ENCODE data around the gene LSM2.
"Not testable (repeated sequence)": the region's sequence is repeated elsewhere in the genome, so short reads cannot be mapped to it uniquely, and the experiment has no call there.

LSM2 gene

GRCh38 chr6:31826793-31827285 is 20.1 kb upstream of the LSM2 start:
- DNase-seq: no peak

- DNase-seq: no peak
These were observed 18.8 kb upstream of the LSM2 start for GRCh38 chr6:31825553-31825952.

DNA sequence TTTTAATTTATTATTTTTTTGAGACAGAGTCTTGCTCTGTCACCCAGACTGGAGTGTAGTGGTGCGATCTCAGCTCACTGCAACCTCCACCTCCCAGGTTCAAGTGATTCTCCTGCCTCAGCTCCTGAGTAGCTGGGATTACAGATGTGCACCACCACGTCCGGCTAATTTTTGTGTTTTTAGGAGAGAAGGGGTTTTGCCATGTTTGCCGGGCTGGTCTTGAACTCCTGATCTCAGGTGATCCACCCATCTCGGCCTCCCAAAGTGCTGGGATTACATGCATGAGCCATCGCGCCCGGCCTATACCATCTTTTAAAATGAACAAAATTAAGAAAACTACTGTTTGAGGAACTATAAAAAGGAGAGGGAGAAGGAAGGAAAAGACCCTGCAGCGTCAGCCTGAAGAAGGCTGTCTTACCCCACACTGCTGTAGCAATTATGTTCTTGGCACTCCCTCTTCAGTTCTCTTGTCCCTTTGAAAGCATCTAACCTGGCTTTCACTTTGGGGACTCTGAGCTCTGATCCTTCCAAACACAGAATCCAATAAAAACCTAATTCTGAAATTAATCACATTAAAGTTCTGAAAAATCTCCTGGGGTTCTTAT is 16.9 kb upstream of the LSM2 start:
- DNase-seq: not testable (repeated sequence)

GRCh38 chr6:31822036-31822821 is 15.5 kb upstream of the LSM2 start:
- DNase-seq: peak; percentile 51 to 62

DNA sequence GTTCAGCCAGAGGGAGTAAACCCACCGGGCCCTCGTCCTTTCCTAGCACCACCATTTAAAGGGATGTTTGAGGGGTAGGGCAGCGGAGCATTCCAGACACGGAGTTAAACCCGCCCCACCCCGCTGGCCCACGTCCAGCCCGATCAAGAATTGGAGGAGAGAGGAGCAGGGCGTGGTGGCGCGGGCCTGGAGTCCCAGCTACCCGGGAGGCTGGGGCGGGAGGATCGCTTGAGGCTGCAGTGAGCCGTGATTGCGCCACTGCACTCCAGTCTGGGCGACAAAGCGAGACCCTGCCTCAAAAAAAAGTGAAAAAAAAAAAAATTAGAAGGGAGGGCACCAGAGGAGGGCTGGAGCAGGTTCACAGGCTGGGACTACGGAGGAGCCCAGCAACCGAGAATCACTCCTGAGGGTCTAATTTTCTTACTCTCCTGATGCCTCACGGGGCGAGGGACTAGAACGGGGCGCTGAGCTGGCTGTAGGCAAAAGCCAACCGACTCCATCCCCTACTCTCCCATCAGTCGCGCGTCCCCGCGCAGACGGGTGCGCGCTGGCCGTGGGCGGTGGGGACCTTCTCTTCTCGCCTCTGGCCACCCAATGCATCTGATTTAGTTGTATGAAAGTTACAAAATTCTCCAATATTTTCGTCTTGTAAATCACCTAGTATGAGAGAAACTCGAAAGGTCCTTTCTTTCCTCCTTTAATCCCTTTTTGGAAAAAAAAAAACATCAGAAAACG is 14.7 kb upstream of the LSM2 start:
- peak; percentile 57 to 65 for DNase-seq

DNA sequence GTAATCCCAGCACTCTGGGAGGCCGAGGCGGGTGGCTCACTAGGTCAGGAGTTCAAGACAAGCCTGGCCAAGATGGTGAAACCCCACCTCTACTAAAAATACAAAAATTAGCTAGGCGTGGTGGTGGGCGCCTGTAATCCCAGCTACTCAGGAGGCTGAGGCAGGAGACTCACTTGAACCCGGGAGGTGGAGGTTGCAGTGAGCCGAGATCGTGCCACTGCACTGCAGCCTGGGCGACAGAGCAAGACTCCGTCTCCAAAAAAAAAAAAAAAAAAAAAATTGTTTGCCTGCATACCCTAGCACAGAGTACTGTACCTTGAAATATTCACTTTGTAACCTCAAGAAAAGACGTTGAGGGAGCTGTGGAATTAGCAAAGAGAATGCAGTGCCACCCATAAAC is 13.6 kb upstream of the LSM2 start:
- not testable (repeated sequence) for DNase-seq

DNA sequence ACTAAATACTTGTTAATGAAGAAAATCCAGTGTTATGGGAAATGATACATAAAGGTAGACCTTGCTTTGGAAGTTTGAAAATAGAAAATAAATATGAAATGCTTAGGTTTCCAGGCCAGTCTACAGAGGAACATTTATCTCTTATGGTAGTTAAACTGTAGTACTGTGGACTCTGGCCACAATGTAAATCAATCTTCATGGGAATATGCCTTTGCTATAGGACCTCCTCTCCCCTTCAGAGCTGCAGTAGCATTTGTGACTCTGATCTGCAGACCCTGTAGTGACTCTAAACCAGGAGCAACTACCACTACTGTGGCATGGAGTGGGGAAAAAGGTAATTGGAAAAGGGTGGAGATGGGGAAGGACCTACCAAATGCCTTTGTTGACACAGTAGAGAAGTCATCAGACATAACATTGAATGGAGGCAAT is 13.1 kb upstream of the LSM2 start:
- no peak for DNase-seq

DNA sequence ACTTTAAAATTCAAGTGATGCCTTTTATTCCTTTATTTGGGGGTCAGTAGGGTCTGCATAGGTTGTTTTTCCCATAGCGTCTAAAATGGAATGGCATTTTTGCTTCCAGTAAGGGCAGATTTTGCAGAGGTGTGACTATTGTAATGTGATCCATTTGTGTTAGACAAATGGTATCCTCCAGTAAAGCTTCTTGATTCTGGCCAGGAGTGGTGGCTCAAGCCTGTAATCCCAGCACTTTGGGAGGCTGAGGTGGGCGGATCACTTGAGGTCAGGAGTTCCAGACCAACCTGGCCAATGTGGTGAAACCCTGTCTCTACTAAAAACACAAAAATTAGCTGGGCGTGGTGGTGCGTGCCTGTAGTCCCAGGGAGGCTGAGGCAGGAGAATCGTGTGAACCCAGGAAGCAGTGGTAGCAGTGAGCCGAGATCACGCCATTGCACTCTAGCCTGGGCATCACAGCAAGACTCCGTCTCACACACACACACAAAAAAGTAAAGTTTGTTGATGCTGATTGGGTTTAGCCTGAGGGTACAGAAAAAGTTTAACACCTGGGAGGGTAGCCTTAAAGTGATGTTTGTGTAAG is 11.3 kb upstream of the LSM2 start:
- not testable (repeated sequence) for DNase-seq

DNA sequence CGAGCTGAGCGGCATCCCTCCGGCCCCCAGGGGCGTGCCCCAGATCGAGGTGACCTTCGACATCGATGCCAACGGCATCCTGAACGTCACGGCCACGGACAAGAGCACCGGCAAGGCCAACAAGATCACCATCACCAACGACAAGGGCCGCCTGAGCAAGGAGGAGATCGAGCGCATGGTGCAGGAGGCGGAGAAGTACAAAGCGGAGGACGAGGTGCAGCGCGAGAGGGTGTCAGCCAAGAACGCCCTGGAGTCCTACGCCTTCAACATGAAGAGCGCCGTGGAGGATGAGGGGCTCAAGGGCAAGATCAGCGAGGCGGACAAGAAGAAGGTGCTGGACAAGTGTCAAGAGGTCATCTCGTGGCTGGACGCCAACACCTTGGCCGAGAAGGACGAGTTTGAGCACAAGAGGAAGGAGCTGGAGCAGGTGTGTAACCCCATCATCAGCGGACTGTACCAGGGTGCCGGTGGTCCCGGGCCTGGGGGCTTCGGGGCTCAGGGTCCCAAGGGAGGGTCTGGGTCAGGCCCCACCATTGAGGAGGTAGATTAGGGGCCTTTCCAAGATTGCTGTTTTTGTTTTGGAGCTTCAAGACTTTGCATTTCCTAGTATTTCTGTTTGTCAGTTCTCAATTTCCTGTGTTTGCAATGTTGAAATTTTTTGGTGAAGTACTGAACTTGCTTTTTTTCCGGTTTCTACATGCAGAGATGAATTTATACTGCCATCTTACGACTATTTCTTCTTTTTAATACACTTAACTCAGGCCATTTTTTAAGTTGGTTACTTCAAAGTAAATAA is 10.6 kb upstream of the LSM2 start:
- DNase-seq: not testable (repeated sequence)

DNA sequence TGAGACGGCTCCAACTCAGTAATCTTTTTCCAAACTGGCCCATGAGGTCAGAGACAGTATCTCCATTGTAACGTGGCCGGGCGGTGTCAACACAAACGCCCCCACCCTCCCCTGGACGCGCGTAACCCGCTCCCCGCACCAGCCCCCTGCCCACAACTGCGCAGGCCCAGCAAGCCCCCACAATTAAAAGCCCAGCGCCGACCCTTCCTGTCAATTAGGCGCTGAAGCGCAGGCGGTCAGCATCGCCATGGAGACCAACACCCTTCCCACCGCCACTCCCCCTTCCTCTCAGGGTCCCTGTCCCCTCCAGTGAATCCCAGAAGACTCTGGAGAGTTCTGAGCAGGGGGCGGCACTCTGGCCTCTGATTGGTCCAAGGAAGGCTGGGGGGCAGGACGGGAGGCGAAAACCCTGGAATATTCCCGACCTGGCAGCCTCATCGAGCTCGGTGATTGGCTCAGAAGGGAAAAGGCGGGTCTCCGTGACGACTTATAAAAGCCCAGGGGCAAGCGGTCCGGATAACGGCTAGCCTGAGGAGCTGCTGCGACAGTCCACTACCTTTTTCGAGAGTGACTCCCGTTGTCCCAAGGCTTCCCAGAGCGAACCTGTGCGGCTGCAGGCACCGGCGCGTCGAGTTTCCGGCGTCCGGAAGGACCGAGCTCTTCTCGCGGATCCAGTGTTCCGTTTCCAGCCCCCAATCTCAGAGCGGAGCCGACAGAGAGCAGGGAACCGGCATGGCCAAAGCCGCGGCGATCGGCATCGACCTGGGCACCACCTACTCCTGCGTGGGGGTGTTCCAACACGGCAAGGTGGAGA is 8.5 kb upstream of the LSM2 start, which contains the start of the genes HSPA1A and HSPA1L:
HSPA1A (plus strand) TSS at position 519 of the 814 bp plus-strand sequence; CDS start at position 733, 214 bp downstream.
HSPA1L (minus strand) TSS at position 259 of the 814 bp plus-strand sequence. CDS start 3,311 bp downstream, outside the sequence.
- peak; percentile 92 to 97 for DNase-seq

DNA sequence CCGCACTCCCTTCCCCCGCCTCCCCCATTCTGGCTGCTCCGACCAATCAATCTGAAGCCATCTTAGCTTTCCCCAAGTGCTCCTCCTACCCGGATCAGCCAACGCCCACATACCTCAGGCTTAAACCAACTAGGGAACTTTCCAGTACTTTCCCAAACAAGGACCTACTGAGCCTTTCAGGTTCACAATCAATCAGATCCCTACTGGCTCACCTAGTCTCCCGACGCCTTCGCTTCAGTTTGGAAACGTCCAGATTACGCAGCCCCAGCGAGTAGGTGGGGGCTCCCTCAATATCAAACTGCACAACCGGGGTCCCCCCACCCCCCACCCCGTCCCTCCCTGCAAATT is 7.9 kb upstream of the LSM2 start:
- DNase-seq: peak; percentile 93 to 94

- no peak for DNase-seq
These were observed 6.7 kb upstream of the LSM2 start for GRCh38 chr6:31813465-31813849.

DNA sequence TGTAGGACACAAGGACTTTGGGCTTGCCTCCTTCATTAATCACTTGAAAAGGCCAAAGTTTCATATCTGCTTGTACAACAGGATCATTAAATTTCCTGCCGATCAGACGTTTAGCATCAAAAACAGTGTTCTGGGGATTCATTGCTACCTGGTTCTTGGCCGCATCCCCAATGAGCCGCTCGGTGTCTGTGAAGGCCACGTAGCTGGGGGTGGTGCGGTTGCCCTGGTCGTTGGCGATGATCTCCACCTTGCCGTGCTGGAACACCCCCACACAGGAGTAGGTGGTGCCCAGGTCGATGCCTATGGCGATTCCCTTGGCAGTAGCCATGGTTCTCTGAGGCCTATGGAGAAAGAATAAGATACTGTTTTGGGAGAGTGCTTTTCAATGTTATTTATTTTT is 4.9 kb upstream of the LSM2 start:
- no peak for DNase-seq

DNA sequence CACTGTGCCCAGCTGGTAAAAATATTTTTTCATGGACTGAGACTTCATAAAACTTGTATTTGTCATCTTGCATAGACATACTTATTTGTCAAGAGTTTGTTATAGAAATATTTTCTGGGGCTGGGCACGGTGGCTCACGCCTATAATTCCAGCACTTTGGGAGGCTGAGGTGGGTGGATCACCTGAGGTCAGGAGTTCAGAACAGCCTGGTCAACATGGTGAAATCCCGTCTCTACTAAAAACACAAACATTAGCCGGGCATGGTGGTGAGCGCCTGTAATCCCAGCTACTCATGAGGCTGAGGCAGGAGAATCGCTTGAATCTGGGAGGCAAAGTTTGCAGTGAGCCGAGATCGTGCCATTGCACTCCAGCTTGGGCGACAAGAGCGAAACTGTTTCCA is 1.8 kb upstream of the LSM2 start:
- not testable (repeated sequence) for DNase-seq

GRCh38 chr6:31805939-31806469 is 762 bp downstream of the LSM2 start:
- DNase-seq: no peak

GRCh38 chr6:31801031-31801927 is 5.5 kb downstream of the LSM2 start:
- DNase-seq: not testable (repeated sequence)

- no peak for DNase-seq
These were observed 7.0 kb downstream of the LSM2 start for GRCh38 chr6:31799781-31800180.

- DNase-seq: no peak
These were observed 9.2 kb downstream of the LSM2 start for GRCh38 chr6:31797588-31797987.

DNA sequence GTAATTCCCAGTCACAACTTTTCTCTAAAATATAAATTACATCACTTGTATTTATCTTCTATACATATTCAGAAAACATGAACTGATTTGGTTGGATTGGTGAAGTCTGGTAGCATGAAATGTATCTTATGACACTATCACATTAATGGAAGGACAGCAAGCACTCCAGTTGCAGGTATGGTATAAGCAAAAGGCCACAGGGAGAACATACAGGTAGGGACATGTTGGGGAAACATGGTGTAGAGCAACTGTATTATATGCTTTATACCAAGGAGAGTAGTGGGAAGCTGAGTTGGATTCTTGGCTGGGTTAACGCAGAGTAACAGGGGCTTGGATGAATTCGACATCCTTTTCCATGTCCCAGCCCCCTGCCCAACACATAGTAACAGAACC is 9.8 kb downstream of the LSM2 start:
- DNase-seq: no peak
